Measurements from ENCODE around the gene CCDC69.

DNA sequence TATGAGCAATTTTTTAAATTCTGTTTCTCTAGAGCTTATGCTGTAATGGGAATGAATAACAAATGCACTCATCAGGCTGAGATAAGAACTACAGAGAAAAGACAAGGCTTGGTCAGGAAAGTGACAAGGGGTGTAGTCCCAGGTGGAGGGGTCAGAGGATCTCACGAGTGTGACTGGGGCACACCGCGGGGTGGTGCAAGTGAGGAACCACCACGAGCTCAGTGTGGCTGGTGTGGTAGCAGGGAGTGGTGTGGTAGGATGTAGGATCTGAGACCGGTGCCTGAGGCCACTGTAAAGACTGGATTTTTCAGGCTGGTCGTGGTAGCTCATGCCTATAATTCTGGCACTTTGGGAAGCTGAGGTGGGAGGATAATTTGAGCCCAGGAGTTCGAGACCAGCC is 75.3 kb downstream of the CCDC69 start:
- TF ChIP-seq CTCF (IDR thresholded peaks at IDR 0.05; ENCODE audit: low read length) = no peak
- no peak for TF ChIP-seq EZH2 (IDR thresholded peaks at IDR 0.05; ENCODE audit: borderline replicate concordance, low read length)

All from OCI-LY1 (cell line).